ENCODE data around the gene GSTA4.

Gene GSTA4

GRCh38 chr6:52992980-52993920 lies 1.8 kb downstream of the GSTA4 start:
- ATAC-seq: no peak
- TF ChIP-seq CSRNP3 (CRISPR knock-in tag; IDR thresholded peaks at IDR 0.05) (no peak), BACH2 (CRISPR knock-in tag; IDR thresholded peaks at IDR 0.05; ENCODE audit: borderline replicate concordance) (no peak), PPARA (CRISPR knock-in tag; IDR thresholded peaks at IDR 0.05; ENCODE audit: borderline replicate concordance) (no peak), ZNF8 (CRISPR knock-in tag; IDR thresholded peaks at IDR 0.05) (no peak), ESRRG (CRISPR knock-in tag; IDR thresholded peaks at IDR 0.05) (no peak), RARB (CRISPR knock-in tag; IDR thresholded peaks at IDR 0.05) (no peak), ZFP30 (CRISPR knock-in tag; IDR thresholded peaks at IDR 0.05) (no peak), TSHZ2 (CRISPR knock-in tag; IDR thresholded peaks at IDR 0.05) (no peak), ZNF565 (CRISPR knock-in tag; conservative IDR thresholded peaks at IDR 0.05; ENCODE audit: low read depth) (no peak), SNAI2 (CRISPR knock-in tag; IDR thresholded peaks at IDR 0.05) (no peak)

- TF ChIP-seq TCF4 (CRISPR knock-in tag; IDR thresholded peaks at IDR 0.05; ENCODE audit: borderline replicate concordance) (no peak), RARB (CRISPR knock-in tag; IDR thresholded peaks at IDR 0.05) (no peak), GLIS3 (CRISPR knock-in tag; IDR thresholded peaks at IDR 0.05) (no peak)
- no peak for ATAC-seq
These were observed 4.7 kb downstream of the GSTA4 start for GRCh38 chr6:52990342-52990741.

- TF ChIP-seq OSR1 (CRISPR knock-in tag; IDR thresholded peaks at IDR 0.05) (no peak), TOX (CRISPR knock-in tag; IDR thresholded peaks at IDR 0.05; ENCODE audit: borderline replicate concordance) (no peak), ZC3H10 (CRISPR knock-in tag; IDR thresholded peaks at IDR 0.05) (no peak), ISL1 (CRISPR knock-in tag; IDR thresholded peaks at IDR 0.05) (no peak), TSHZ2 (CRISPR knock-in tag; IDR thresholded peaks at IDR 0.05) (no peak), GLIS3 (CRISPR knock-in tag; IDR thresholded peaks at IDR 0.05) (no peak), CSRNP3 (CRISPR knock-in tag; IDR thresholded peaks at IDR 0.05) (no peak), TCF4 (CRISPR knock-in tag; IDR thresholded peaks at IDR 0.05; ENCODE audit: borderline replicate concordance) (no peak), ZNF70 (CRISPR knock-in tag; IDR thresholded peaks at IDR 0.05) (no peak), CSDC2 (CRISPR knock-in tag; IDR thresholded peaks at IDR 0.05) (no peak), ESRRG (CRISPR knock-in tag; IDR thresholded peaks at IDR 0.05) (no peak), PATZ1 (CRISPR knock-in tag; IDR thresholded peaks at IDR 0.05; ENCODE audit: borderline replicate concordance) (no peak), ARNTL (CRISPR knock-in tag; IDR thresholded peaks at IDR 0.05; ENCODE audit: borderline replicate concordance, low read depth) (no peak), RARB (CRISPR knock-in tag; IDR thresholded peaks at IDR 0.05) (no peak), CREB5 (CRISPR knock-in tag; IDR thresholded peaks at IDR 0.05; ENCODE audit: low read depth) (no peak), POU6F1 (CRISPR knock-in tag; IDR thresholded peaks at IDR 0.05; ENCODE audit: borderline replicate concordance, low read depth) (no peak), ZNF8 (CRISPR knock-in tag; IDR thresholded peaks at IDR 0.05) (no peak)
These were observed 9.9 kb downstream of the GSTA4 start for GRCh38 chr6:52985228-52985627.

More at GRCh38 chr6:52985228-52985627, 9.9 kb downstream of the GSTA4 start:
- ATAC-seq: no peak

All from SK-N-SH treated with all-trans-retinoic acid at 6 μM for 48 hours (cell line).